HepG2 (cell line): ENCODE results near the gene HPCAL1. TPM values are rescaled to one million over a fixed set of nuclear protein-coding genes. Genes with fewer than 3 reads are reported as not detected.

Experiments
- ARHGAP35 ChIP-seq: sonication (generic); formaldehyde crosslinking; IDR thresholded peaks from 2 replicates; pipeline ENCODE4 v1.9.0; 2022; ENCODE audit warnings: mild to moderate bottlenecking, inconsistent platforms, moderate library complexity, missing genetic modification reagents, borderline replicate concordance
- CEBPB ChIP-seq: IDR thresholded peaks from 2 replicates; pipeline ENCODE4 v1.6.1; 2011; ENCODE audit warnings: low read depth, low read length, improper control_type of control experiment, borderline replicate concordance
- FOXA3 ChIP-seq: IDR thresholded peaks from 2 replicates; pipeline ENCODE4 v1.6.1; 2016; ENCODE audit warnings: missing genetic modification reagents, missing compliant biosample characterization
- HES4 ChIP-seq: sonication (generic); formaldehyde crosslinking; IDR thresholded peaks from 2 replicates; pipeline ENCODE4 v1.9.0; 2021; ENCODE audit warnings: mild to moderate bottlenecking, missing genetic modification reagents, borderline replicate concordance
- NAIF1 ChIP-seq: sonication (generic); formaldehyde crosslinking; IDR thresholded peaks from 2 replicates; pipeline ENCODE4 v1.5.0; 2020; ENCODE audit warnings: mild to moderate bottlenecking, missing genetic modification reagents, borderline replicate concordance
- NFIC ChIP-seq: IDR thresholded peaks from 2 replicates; pipeline ENCODE4 v1.6.1; 2012; ENCODE audit warnings: mild to moderate bottlenecking, low read length, inconsistent platforms
- NRL ChIP-seq: sonication (generic); formaldehyde crosslinking; IDR thresholded peaks from 2 replicates; pipeline ENCODE4 v1.5.0; 2020; ENCODE audit warnings: missing genetic modification reagents, mild to moderate bottlenecking, moderate library complexity, borderline replicate concordance
- RARA ChIP-seq: IDR thresholded peaks from 2 replicates; pipeline ENCODE4 v1.6.1; 2016; ENCODE audit warnings: missing genetic modification reagents, missing compliant biosample characterization
- RBM39 ChIP-seq: fragments of 200-400 bp; formaldehyde crosslinking; IDR thresholded peaks from one replicate; pipeline ENCODE4 v1.6.1; 2018; ENCODE audit warnings: antibody characterized with exemption, mild to moderate bottlenecking, low read depth, low read length; ENCODE audit not compliant: poor library complexity, severe bottlenecking
- RNF2 ChIP-seq: fragments of 450-650 bp; conservative IDR thresholded peaks from 2 replicates; pipeline ENCODE4 v1.6.1; 2016; ENCODE audit warnings: low read depth
- RXRB ChIP-seq: IDR thresholded peaks from 2 replicates; pipeline ENCODE4 v1.6.1; 2016; ENCODE audit warnings: borderline replicate concordance, missing genetic modification reagents, missing compliant biosample characterization
- SIX4 ChIP-seq: sonication (generic); formaldehyde crosslinking; IDR thresholded peaks from 2 replicates; pipeline ENCODE4 v1.4.0; 2020; ENCODE audit warnings: missing genetic modification reagents
- SOX6 ChIP-seq, 2 experiments: fragments of 450-650 bp in 1 of 2; sonication (generic) in 1 of 2; formaldehyde crosslinking in 1 of 2; IDR thresholded peaks; 2 replicates each; pipeline versions ENCODE4 v1.4.0 to v1.6.1; 2017 to 2020; ENCODE audit warnings: antibody characterized with exemption in 1 of 2, mild to moderate bottlenecking in 1 of 2, missing genetic modification reagents in 1 of 2
- TEAD3 ChIP-seq: optimal IDR thresholded peaks from 2 replicates; pipeline ENCODE3; 2016; ENCODE audit warnings: borderline replicate concordance
- ZNF263 ChIP-seq: sonication (generic); formaldehyde crosslinking; IDR thresholded peaks from 2 replicates; pipeline ENCODE4 v1.4.0; 2020; ENCODE audit warnings: missing genetic modification reagents
- ZNF337 ChIP-seq: sonication (generic); formaldehyde crosslinking; IDR thresholded peaks from 2 replicates; pipeline ENCODE4 v1.5.1; 2020; ENCODE audit warnings: missing genetic modification reagents, low read depth, mild to moderate bottlenecking, borderline replicate concordance
- ZNF33B ChIP-seq: sonication (generic); formaldehyde crosslinking; IDR thresholded peaks from 2 replicates; pipeline ENCODE4 v1.5.1; 2020; ENCODE audit warnings: mild to moderate bottlenecking, missing genetic modification reagents
- polyA plus RNA-seq, 8 experiments: library from polyadenylated mRNA; depleted of rRNA in 3 of 8; stranded (reverse) in 7 of 8; unstranded in 1 of 8; fragments of >200 nt; fragmentation: Illumina TruSeq in 4 of 8; extraction: Trizol in 4 of 8; gene quantifications; 2 replicates each; pipeline versions ENCODE4 v1.2.1 to v1.2.3, GENCODE V29; 2011 to 2016; ENCODE audit warnings: low read depth in 4 of 8, missing spikeins in 1 of 8, mixed read lengths in 1 of 8; ENCODE audit not compliant: insufficient read depth in 1 of 8
- total RNA-seq, 5 experiments: library from RNA; depleted of rRNA; stranded (reverse); fragments of >200 nt; fragmentation: Illumina TruSeq; extraction: Trizol; gene quantifications; 2 replicates each; pipeline ENCODE4 v1.2.3, GENCODE V29; 2016; ENCODE audit warnings: low read depth in 1 of 5
- TF ChIP-seq, protein P1 (sequence below): sonication (generic); formaldehyde crosslinking; IDR thresholded peaks from 2 replicates; pipeline ENCODE4 v1.4.0; 2020; ENCODE audit warnings: missing genetic modification reagents
- TF ChIP-seq, protein P2 (sequence below): sonication (generic); formaldehyde crosslinking; IDR thresholded peaks from 2 replicates; pipeline ENCODE4 v1.8.0; 2022; ENCODE audit warnings: missing genetic modification reagents, low read depth, mild to moderate bottlenecking, borderline replicate concordance
- TF ChIP-seq, protein P3 (sequence below): sonication (generic); formaldehyde crosslinking; IDR thresholded peaks from 2 replicates; pipeline ENCODE4 v1.4.0; 2020; ENCODE audit warnings: missing genetic modification reagents; ENCODE audit errors: not compliant biosample characterization
- TF ChIP-seq, protein P4 (sequence below): sonication (generic); formaldehyde crosslinking; IDR thresholded peaks from 2 replicates; pipeline ENCODE4 v1.4.0; 2020; ENCODE audit warnings: mild to moderate bottlenecking, missing genetic modification reagents
- TF ChIP-seq, protein P5 (sequence below): sonication (generic); formaldehyde crosslinking; IDR thresholded peaks from 2 replicates; pipeline ENCODE4 v1.8.0; 2022; ENCODE audit warnings: mild to moderate bottlenecking, missing genetic modification reagents, borderline replicate concordance

Gene HPCAL1
- total and polyA plus RNA-seq, 2 of the 13 experiments (the other 11 are each of a cell fraction or from before 2014, with no cell fraction given) = 29.5 to 29.9 TPM

DNA sequence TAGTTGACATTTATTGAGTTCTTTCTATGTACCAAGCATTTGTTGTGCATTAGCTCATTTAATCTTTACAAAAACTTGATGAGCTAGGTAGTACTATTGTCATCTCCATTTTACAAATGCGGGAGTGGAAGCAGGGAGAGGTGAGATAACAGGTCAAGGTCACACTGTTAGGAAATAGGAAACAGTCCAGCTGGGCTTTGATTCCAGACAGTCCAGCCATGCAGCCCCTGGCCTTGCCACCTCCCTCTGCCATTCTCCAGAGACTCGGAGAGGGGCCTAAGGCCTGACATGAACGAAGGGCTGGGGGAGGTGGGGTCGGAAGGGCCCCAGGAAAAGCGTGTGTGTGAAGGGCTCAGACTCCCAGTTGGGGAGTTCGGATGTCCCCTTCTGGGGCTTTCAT is 89.8 kb downstream of the HPCAL1 start (continued):
- TF ChIP-seq, protein P1, sequence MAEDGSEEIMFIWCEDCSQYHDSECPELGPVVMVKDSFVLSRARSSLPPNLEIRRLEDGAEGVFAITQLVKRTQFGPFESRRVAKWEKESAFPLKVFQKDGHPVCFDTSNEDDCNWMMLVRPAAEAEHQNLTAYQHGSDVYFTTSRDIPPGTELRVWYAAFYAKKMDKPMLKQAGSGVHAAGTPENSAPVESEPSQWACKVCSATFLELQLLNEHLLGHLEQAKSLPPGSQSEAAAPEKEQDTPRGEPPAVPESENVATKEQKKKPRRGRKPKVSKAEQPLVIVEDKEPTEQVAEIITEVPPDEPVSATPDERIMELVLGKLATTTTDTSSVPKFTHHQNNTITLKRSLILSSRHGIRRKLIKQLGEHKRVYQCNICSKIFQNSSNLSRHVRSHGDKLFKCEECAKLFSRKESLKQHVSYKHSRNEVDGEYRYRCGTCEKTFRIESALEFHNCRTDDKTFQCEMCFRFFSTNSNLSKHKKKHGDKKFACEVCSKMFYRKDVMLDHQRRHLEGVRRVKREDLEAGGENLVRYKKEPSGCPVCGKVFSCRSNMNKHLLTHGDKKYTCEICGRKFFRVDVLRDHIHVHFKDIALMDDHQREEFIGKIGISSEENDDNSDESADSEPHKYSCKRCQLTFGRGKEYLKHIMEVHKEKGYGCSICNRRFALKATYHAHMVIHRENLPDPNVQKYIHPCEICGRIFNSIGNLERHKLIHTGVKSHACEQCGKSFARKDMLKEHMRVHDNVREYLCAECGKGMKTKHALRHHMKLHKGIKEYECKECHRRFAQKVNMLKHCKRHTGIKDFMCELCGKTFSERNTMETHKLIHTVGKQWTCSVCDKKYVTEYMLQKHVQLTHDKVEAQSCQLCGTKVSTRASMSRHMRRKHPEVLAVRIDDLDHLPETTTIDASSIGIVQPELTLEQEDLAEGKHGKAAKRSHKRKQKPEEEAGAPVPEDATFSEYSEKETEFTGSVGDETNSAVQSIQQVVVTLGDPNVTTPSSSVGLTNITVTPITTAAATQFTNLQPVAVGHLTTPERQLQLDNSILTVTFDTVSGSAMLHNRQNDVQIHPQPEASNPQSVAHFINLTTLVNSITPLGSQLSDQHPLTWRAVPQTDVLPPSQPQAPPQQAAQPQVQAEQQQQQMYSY = no peak
- peak; percentile 76 for TF ChIP-seq FOXA3 (CRISPR knock-in tag)
- no peak for TF ChIP-seq NRL (CRISPR knock-in tag)
- TF ChIP-seq, protein P2, sequence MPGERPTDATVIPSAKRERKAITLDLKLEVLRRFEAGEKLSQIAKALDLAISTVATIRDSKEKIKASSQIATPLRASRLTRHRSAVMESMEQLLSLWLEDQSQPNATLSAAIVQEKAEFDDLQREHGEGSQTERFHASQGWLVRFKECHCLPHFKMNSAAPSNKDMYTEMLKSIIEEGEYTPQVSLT (CRISPR knock-in tag) = no peak
- TF ChIP-seq ZNF263 (CRISPR knock-in tag) = no peak
- TF ChIP-seq CEBPB = peak; percentile 63; the same call in 1 of the 2 replicates
- TF ChIP-seq HES4 = no peak
- TF ChIP-seq ZNF33B (CRISPR knock-in tag) = no peak
- peak; percentile 94 for TF ChIP-seq RXRB (CRISPR knock-in tag)
- TF ChIP-seq RNF2 = no peak
- 0 out of 2 replicates have a peak, but pooled peaks have one; percentile 36 for TF ChIP-seq ARHGAP35 (CRISPR knock-in tag)
- TF ChIP-seq NFIC = no peak
- TF ChIP-seq, protein P3, sequence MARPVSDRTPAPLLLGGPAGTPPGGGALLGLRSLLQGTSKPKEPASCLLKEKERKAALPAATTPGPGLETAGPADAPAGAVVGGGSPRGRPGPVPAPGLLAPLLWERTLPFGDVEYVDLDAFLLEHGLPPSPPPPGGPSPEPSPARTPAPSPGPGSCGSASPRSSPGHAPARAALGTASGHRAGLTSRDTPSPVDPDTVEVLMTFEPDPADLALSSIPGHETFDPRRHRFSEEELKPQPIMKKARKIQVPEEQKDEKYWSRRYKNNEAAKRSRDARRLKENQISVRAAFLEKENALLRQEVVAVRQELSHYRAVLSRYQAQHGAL (CRISPR knock-in tag) = no peak
- no peak for TF ChIP-seq SOX6 (IDR thresholded peaks at IDR 0.05)
- TF ChIP-seq SOX6 (CRISPR knock-in tag; IDR thresholded peaks at IDR 0.05) = peak; percentile 86
- TF ChIP-seq RARA (CRISPR knock-in tag) = peak; percentile 98
- TF ChIP-seq SIX4 (CRISPR knock-in tag) = 0 out of 2 replicates have a peak, but pooled peaks have one; percentile 17
- TF ChIP-seq, protein P4, sequence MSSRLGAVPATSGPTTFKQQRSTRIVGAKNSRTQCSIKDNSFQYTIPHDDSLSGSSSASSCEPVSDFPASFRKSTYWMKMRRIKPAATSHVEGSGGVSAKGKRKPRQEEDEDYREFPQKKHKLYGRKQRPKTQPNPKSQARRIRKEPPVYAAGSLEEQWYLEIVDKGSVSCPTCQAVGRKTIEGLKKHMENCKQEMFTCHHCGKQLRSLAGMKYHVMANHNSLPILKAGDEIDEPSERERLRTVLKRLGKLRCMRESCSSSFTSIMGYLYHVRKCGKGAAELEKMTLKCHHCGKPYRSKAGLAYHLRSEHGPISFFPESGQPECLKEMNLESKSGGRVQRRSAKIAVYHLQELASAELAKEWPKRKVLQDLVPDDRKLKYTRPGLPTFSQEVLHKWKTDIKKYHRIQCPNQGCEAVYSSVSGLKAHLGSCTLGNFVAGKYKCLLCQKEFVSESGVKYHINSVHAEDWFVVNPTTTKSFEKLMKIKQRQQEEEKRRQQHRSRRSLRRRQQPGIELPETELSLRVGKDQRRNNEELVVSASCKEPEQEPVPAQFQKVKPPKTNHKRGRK (CRISPR knock-in tag) = no peak
- TF ChIP-seq, protein P5, sequence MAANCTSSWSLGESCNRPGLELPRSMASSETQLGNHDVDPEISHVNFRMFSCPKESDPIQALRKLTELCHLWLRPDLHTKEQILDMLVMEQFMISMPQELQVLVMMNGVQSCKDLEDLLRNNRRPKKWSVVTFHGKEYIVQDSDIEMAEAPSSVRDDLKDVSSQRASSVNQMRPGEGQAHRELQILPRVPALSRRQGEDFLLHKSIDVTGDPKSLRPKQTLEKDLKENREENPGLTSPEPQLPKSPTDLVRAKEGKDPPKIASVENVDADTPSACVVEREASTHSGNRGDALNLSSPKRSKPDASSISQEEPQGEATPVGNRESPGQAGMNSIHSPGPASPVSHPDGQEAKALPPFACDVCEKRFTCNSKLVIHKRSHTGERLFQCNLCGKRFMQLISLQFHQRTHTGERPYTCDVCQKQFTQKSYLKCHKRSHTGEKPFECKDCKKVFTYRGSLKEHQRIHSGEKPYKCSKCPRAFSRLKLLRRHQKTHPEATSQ (CRISPR knock-in tag) = no peak
- TF ChIP-seq TEAD3 (CRISPR knock-in tag) = peak; percentile 61
- TF ChIP-seq NAIF1 (CRISPR knock-in tag) = no peak
- TF ChIP-seq RBM39 = no peak
- TF ChIP-seq ZNF337 = no peak
